ENCODE data around the gene KMT5C.

KMT5C gene

GRCh38 chr19:55369653-55370304 is 30.1 kb downstream of the KMT5C start:
- DNase-seq, result peak; percentile 47

DNA sequence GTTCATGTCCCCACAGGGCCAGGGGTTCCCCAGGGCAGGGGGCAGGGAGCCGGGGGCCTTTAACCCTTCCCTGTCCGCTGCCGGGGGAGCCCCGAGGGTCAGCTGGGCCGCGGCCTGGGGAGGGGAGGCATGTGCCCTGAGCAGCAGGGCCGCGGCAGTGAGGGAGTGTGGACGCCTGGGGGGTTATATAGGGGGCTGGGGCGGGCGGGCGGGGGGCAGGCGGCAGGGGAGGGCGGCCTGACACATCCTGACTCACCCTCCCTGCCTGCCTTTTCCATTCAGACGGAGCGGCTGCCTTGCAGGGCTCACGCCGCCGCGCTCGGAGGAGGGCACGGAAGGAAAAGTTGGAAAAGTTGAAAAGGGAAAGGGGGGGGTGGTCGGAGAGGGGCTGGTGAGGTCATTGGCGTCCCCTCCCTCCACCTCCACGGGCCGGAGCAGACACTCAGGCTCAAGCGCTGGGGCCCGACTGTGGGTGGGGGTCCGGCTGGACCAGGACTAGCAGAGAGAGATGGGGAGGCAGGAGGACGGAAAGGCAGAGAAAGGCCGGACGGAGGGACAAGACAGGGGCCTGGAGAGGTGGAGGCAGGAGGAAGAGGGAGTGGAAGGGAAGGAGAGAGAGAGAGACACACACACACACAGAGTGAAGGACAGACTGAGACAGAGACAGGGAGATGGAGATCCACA is 30.8 kb downstream of the KMT5C start, which contains the start of gene IL11:
IL11 (minus strand) TSS at position 159 of the 684 bp plus-strand sequence; CDS start at position 6, 153 bp downstream.
- DNase-seq, result no peak

GRCh38 chr19:55372316-55373081 is 32.8 kb downstream of the KMT5C start:
- no peak for DNase-seq

DNA sequence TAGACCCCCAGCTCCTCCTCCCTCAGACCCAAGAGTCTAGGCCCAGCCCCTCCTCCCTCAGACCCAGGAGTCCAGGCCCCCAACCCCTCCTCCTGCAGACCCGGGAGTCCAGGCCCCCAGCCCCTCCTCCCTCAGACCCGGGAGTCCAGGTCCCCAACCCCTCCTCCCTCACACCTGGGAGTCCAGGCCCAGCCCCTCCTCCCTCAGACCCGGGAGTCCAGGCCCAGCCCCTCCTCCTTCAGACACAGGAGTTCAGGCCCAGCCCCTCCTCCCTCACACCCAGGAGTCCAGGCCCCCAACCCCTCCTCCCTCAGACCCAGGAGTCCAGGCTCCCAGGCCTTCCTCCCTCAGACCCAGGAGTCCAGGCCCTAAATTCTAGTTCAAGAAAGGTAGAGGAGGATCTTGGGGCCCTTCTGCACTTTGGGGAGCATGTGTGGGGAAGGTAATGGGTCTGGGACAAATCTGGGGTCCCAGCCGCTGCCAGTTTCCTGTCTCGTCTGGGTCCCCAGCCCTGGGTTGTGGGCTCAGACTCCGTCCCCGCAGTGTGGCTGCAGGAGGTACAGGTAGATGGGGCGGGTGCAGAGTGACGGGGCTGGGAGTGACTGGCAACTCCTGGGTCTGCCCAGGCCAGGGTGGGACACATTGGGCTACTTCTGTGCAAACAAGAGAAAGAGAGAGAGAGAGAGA is 33.8 kb downstream of the KMT5C start:
- no peak for DNase-seq

GRCh38 chr19:55373993-55374757 is 34.5 kb downstream of the KMT5C start:
- no peak for DNase-seq

- DNase-seq, result no peak
Measured at GRCh38 chr19:55376241-55376933, 36.7 kb downstream of the KMT5C start, which contains the start of gene TMEM190. TSS of gene TMEM190 (plus strand) at chr19:55376826. CDS start at chr19:55376854, 28 bp downstream.

GRCh38 chr19:55377356-55378131 is 37.9 kb downstream of the KMT5C start:
- DNase-seq, result no peak

DNA sequence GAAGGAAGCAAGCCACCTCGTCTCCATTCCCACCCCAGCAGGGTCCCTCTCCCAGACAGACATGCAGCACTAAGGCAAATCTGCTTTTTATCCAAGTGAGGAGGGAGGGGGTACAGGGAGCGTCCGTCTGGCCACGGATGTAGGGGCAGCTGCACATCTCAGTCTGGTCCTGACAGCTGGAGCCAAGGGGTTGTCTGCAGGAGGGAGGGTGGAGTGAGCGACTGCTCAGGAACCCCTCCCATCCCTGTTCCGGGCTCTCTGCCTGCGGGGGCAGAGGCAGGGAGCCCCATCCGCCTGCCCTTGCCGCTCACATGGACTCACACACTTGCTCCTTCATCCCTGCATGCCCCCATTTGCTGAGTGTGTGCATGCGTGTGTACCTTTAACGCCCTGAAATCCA is 39.5 kb downstream of the KMT5C start:
- no peak for DNase-seq

- DNase-seq, result no peak
Measured at GRCh38 chr19:55382013-55382412, 42.3 kb downstream of the KMT5C start.

DNA sequence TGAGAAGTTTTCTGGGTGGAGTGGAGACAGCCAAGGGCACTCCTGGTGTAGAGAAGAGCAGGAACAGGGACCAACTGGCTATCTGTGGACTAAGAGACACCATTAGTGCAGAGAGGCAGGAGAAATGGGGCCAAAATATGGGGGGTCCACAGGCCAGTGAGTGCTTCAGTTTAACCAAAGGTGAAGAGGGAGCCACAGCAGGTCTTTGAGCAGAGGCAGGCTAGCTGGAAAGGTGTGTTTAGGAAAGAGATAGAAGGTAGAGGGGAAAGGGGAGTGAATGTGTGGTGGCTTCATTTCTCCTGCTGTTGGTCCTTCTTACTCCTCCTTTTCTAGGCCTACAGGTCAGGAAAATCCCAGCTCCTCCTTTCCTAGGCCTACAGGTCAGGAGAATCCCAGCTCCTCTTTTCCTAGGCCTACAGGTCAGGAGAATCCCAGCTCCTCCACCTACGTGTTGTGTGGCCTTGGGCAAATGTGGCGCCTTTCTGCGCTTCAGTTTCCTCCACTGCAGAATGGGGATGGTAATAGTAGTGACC is 42.9 kb downstream of the KMT5C start:
- DNase-seq, result no peak

DNA sequence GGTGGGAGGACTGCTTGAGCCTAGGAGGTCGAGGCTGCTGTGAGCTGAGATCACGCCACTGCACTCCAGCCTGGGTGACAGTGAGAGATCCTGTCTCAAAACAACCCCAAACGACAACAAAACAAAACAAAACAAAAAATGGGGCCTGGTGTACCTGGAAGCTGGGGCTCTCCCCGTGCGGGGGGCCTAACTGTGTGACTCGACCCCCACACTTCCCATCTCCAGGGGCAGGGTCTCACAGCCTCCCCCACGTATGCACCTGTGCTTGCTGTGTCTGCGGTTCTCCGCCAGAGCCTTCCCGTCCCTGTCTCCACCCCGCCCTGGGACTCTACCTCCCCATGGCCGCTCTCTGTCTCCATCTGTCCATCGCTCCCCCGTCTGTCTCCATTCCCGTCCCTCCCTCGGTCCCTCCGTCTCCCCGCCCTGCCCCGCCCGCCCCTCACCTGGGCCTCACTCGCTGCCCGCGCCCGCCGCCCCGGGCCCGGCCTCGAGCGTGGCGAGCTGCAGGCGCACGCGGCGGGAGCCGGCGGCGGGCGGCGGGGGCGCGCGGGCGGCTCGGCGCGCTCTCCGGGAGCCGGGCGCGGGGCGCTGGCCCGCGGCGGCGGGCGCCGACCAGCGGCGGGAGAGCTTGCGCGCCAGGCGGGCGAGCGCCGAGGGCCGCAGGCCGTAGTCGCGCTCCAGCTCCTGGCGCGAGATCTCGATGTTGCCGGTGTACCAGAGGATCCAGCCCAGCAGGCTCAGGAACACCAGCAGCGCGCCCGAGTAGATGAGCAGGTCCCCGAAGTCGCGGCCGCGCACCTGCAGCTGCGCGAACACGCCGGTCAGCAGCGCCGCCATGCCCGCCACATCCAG is 43.8 kb downstream of the KMT5C start:
- DNase-seq, result peak; percentile 43

DNA sequence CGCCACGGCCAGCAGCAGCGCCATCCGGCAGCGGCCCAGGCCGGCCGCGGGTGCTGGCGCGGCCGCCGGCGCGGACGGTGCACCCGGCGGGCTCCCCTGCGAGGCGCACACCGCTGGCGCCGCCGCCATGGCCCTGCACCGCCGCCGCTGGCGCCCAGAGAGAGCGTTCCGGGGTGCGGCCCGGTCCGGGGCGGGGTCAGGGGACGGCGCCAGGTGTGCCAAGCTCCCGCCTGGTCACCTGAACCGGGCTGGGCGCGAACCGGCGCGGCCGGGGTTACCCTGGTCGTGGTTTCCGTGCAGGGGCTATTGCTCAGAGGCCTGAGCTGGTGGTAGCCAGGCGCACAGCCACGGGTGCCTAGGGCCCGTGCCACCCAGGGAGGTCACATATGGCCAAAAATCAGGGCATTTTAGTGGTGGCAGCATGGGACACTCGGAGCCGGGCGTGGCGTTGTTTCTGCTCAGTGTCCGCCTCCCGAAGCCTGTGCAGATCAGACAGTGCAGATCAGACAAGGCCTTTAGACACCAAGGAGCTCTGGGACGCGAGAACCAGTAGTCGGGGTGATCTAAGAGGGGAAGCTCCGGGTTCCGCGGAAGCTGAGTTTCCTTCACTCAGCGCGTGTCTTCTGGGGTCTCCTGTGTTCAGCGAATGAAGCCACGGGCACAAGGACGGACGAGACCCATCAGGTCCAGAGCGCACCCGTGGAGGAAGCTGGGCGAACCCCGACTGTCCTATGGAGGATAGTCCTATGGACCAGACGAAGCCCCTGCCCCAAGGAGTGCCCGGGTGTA is 44.6 kb downstream of the KMT5C start, which contains the start of gene TMEM238:
TMEM238 (minus strand) TSS at position 162 of the 789 bp plus-strand sequence; CDS start at position 129, 33 bp downstream.
- no peak for DNase-seq

- peak; percentile 97 for DNase-seq
Measured at GRCh38 chr19:55384920-55385723, 45.4 kb downstream of the KMT5C start.

DNA sequence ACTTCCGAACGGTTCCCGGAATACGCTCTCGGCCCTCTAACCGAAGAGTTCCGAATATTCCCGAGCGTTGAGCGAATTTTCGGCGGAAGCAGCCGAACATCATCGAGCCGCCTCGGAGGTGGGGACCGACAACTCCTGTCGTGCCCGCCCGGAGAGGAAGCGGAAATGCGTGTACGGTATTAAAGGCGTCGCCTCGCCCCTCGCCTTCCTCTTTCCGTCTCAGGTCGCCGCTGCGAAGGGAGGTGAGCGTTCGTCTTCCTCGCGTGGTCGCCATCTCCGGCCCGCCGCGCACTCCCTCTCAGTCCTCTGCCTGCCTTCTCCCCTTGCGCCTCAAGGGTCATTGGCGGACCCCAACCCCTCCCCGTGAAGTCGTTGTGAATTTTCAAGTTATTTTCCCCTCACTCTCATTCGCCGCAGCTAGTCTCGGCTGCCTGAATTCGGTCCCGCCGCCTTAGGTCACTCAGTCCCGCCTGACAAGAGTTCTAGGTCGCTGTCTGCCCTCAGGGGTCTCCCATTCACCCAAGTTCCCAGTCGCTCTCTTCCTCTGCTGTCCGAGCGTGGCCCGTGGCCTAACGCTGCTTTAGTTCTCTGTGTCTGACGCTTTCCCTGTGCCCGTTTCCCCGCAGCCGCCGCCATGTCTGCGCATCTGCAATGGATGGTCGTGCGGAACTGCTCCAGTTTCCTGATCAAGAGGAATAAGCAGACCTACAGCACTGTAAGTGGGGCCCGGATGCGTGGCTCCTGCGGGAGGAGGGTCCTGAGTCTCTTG is 46.2 kb downstream of the KMT5C start, which contains the start of gene RPL28:
RPL28 (plus strand) TSS at position 209 of the 769 bp plus-strand sequence; CDS start at position 635, 426 bp downstream.
- peak; percentile 97 for DNase-seq

GRCh38 chr19:55386493-55386971 is 46.9 kb downstream of the KMT5C start:
- no peak for DNase-seq

GRCh38 chr19:55387736-55388497 is 48.2 kb downstream of the KMT5C start:
- no peak for DNase-seq
